Urinary bladder (tissue), 4 donors: Measurements from ENCODE around the gene FBF1. TPM values are rescaled to one million over a fixed set of nuclear protein-coding genes. Genes with fewer than 3 reads are reported as not detected.

ENCODE experiments used
- DNase-seq: peaks from one replicate; pipeline ENCODE4 v3.0.0-alpha.2; 2015; ENCODE audit errors: extremely low spot score
- H3K27ac ChIP-seq: one replicate; pipeline ENCODE4 v1.5.1; 2013; ENCODE audit warnings: low read depth, mild to moderate bottlenecking, moderate library complexity
- H3K36me3 ChIP-seq: one replicate; pipeline ENCODE4 v1.6.1; 2013; ENCODE audit warnings: mild to moderate bottlenecking, moderate library complexity; ENCODE audit not compliant: insufficient read depth
- H3K4me1 ChIP-seq: one replicate; pipeline ENCODE4 v1.6.1; 2013; ENCODE audit warnings: mild to moderate bottlenecking, moderate library complexity; ENCODE audit not compliant: insufficient read depth
- H3K4me3 ChIP-seq: one replicate; pipeline ENCODE4 v1.5.1; 2013; ENCODE audit warnings: low read depth, low read length
- WGBS: extraction: QIAGEN DNeasy Blood & Tissue Kit; methylation state at CpG from one replicate; pipeline ENCODE4 v1.1.7; 2013; 5-methylcytosine and 5-hydroxymethylcytosine counted together
- polyA plus RNA-seq: library from polyadenylated mRNA; stranded (reverse); fragments of 200-250 nt; gene quantifications from one replicate; pipeline ENCODE4 v1.2.3, GENCODE V29; 2013
- total RNA-seq: library from RNA; depleted of rRNA; stranded (reverse); fragments of >200 nt; gene quantifications from one replicate; pipeline ENCODE4 v1.2.3, GENCODE V29; 2014
- donor health status: healthy with polysubstance abuse.
- donor health status: healthy.

The FBF1 gene
- total and polyA plus RNA-seq, 2 donors = 7.9 to 10.7 TPM

DNA sequence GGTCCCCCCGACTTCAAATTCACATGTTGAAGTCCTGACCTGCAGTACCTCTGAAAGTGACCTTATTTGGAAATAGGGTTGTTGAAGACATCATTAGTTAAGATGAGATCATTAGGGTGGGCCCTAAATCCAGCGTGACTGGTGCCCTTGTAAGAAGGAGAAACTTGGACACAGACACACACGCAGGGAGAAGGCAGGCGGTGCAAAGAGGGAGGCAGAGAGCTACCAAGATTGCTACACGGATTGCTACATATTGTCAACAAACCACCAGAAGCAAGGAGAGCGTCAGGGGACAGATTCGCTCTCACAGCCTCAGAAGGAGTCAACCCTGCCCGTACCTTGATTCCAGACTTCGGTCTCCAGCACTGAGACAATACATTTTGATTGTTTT, 78.9 kb downstream of the FBF1 start:
- DNase-seq = no peak
- WGBS = 68% methylated on average over 9 of the region's 9 CpGs
- H3K4me3 ChIP-seq = no peak overlapping the region
- no peak overlapping the region for H3K27ac ChIP-seq
- H3K36me3 ChIP-seq = no peaks in the 10 kb centered on the region
- H3K4me1 ChIP-seq = no peaks in the 10 kb centered on the region

Other genes with a start within 250 kb of the FBF1 start
- gene ITGB4, start 219.6 kb downstream of the FBF1 start, total RNA-seq = 22.4 TPM
- 64.8 TPM for gene ITGB4, start 219.6 kb downstream of the FBF1 start, polyA plus RNA-seq
- 11.3 TPM for gene GALK1, start 175.8 kb downstream of the FBF1 start, total RNA-seq
- gene GALK1, start 175.8 kb downstream of the FBF1 start, polyA plus RNA-seq = 43.0 TPM
- 58.1 TPM for gene UNK, start 156.2 kb downstream of the FBF1 start, total RNA-seq
- 29.1 TPM for gene UNK, start 156.2 kb downstream of the FBF1 start, polyA plus RNA-seq
- gene UNC13D, start 96.6 kb downstream of the FBF1 start, total RNA-seq = 10.6 TPM
- 13.0 TPM for gene UNC13D, start 96.6 kb downstream of the FBF1 start, polyA plus RNA-seq
- 16.2 TPM for gene WBP2, start 85.7 kb downstream of the FBF1 start, total RNA-seq
- 142 TPM for gene WBP2, start 85.7 kb downstream of the FBF1 start, polyA plus RNA-seq
- gene TRIM47, start 62.5 kb downstream of the FBF1 start, total RNA-seq = 28.9 TPM
- 55.8 TPM for gene TRIM47, start 62.5 kb downstream of the FBF1 start, polyA plus RNA-seq
- gene TRIM65, start 44.1 kb downstream of the FBF1 start, total RNA-seq = 15.2 TPM
- gene TRIM65, start 44.1 kb downstream of the FBF1 start, polyA plus RNA-seq = 21.5 TPM
- 18.3 TPM for gene MRPL38, start 36.2 kb downstream of the FBF1 start, total RNA-seq
- gene MRPL38, start 36.2 kb downstream of the FBF1 start, polyA plus RNA-seq = 61.3 TPM
- 76.0 TPM for gene ACOX1, start 38.1 kb upstream of the FBF1 start, total RNA-seq
- 15.1 TPM for gene ACOX1, start 38.1 kb upstream of the FBF1 start, polyA plus RNA-seq
- gene TEN1, start 38.2 kb upstream of the FBF1 start, total RNA-seq = 13.9 TPM
- gene TEN1, start 38.2 kb upstream of the FBF1 start, polyA plus RNA-seq = 16.2 TPM
- 3.5 TPM for gene CDK3, start 59.8 kb upstream of the FBF1 start, total RNA-seq
- gene CDK3, start 59.8 kb upstream of the FBF1 start, polyA plus RNA-seq = 4.9 TPM
- 12.5 TPM for gene EVPL, start 86.3 kb upstream of the FBF1 start, total RNA-seq
- 9.0 TPM for gene EVPL, start 86.3 kb upstream of the FBF1 start, polyA plus RNA-seq
- gene SRP68, start 131.5 kb upstream of the FBF1 start, total RNA-seq = 34.7 TPM
- 54.8 TPM for gene SRP68, start 131.5 kb upstream of the FBF1 start, polyA plus RNA-seq
- not detected for gene GALR2, start 133.7 kb upstream of the FBF1 start, total RNA-seq
- 0.09 TPM for gene GALR2, start 133.7 kb upstream of the FBF1 start, polyA plus RNA-seq
- gene ZACN, start 138.1 kb upstream of the FBF1 start, total RNA-seq = not detected
- gene ZACN, start 138.1 kb upstream of the FBF1 start, polyA plus RNA-seq = 2.2 TPM
- 75.3 TPM for gene EXOC7, start 162.7 kb upstream of the FBF1 start, total RNA-seq
- 74.8 TPM for gene EXOC7, start 162.7 kb upstream of the FBF1 start, polyA plus RNA-seq
- gene FOXJ1, start 200.2 kb upstream of the FBF1 start, total RNA-seq = 0.90 TPM
- 1.4 TPM for gene FOXJ1, start 200.2 kb upstream of the FBF1 start, polyA plus RNA-seq